Measurements from ENCODE around the gene CYP1A2.

Gene CYP1A2

GRCh38 chr15:74780523-74781430 is 32.1 kb downstream of the CYP1A2 start:
- CTCF ChIA-PET, result interaction anchor here (0.6 to 31.5 kb wide), 7 partner anchors 9 to 409 kb away, joined by 3 to 1027 read pairs (median 3); no protein-coding TSS in a partner anchor
- Histone ChIP-seq H3K4me3 (ENCODE audit: control insufficient read depth in 1 of 7, extremely low read depth in 1 of 7, insufficient read depth in 4 of 7, low read depth in 2 of 7, low read length in 6 of 7) (peak overlapping the region; percentile 28 to 97 (median 81)), H3K4me1 (ENCODE audit: control extremely low read depth in 1 of 4, control insufficient read depth in 4 of 4, insufficient read depth in 4 of 4, low read length in 3 of 4) (peaks cover 37 to 91% (median 90%) of the 10 kb centered on the region in 4 experiments), H3K36me3 (ENCODE audit: control insufficient read depth in 4 of 4, insufficient read depth in 4 of 4, low read length in 3 of 4) (peaks cover 0 to 20% (median 0%) of the 10 kb centered on the region in 4 experiments), H3K9me3 (ENCODE audit: control extremely low read depth in 1 of 5, control insufficient read depth in 4 of 5, insufficient read depth in 2 of 5, low read depth in 1 of 5, low read length in 4 of 5) (no peaks in the 10 kb centered on the region), H3K27ac (ENCODE audit: insufficient read depth in 1 of 2, low read depth in 1 of 2, low read length in 2 of 2, poor library complexity in 1 of 2, severe bottlenecking in 2 of 2) (peak overlapping the region; percentile 46 to 65), H3K27me3 (replicated peaks in 2 of 5; ENCODE audit: control insufficient read depth in 4 of 5, insufficient read depth in 5 of 5, low read length in 4 of 5) (no peaks in the 10 kb centered on the region)
- WGBS (ENCODE audit: insufficient coverage), result 37% methylated on average over 15 of the region's 16 CpGs
- peak in 2 of 3 donors; percentile 74 to 78 for DNase-seq
- POLR2A ChIA-PET, result interaction anchor here (1.0 to 4.2 kb wide), 3 partner anchors 11 to 19 kb away, joined by 3 to 31 read pairs (median 3); no protein-coding TSS in a partner anchor

GRCh38 chr15:74781431-74782258 is 33.0 kb downstream of the CYP1A2 start, which contains the start of gene CSK:
Gene CSK, plus strand, starts transcription at chr15:74782080. Its CDS starts 16,218 bp downstream, at chr15:74798298.
- Histone ChIP-seq H3K27me3 (replicated peaks in 2 of 5; ENCODE audit: control insufficient read depth in 4 of 5, insufficient read depth in 5 of 5, low read length in 4 of 5) (no peaks in the 10 kb centered on the region), H3K27ac (ENCODE audit: insufficient read depth in 1 of 2, low read depth in 1 of 2, low read length in 2 of 2, poor library complexity in 1 of 2, severe bottlenecking in 2 of 2) (peak within 1 kb of the TSS; percentile 75 to 89), H3K4me1 (ENCODE audit: control extremely low read depth in 1 of 4, control insufficient read depth in 4 of 4, insufficient read depth in 4 of 4, low read length in 3 of 4) (peaks cover 34 to 91% (median 91%) of the 10 kb centered on the region in 4 experiments), H3K36me3 (ENCODE audit: control insufficient read depth in 4 of 4, insufficient read depth in 4 of 4, low read length in 3 of 4) (peaks cover 0 to 26% (median 1%) of the 10 kb centered on the region in 4 experiments), H3K4me3 (ENCODE audit: control insufficient read depth in 1 of 7, extremely low read depth in 1 of 7, insufficient read depth in 4 of 7, low read depth in 2 of 7, low read length in 6 of 7) (peak within 1 kb of the TSS; percentile 59 to 97 (median 86)), H3K9me3 (ENCODE audit: control extremely low read depth in 1 of 5, control insufficient read depth in 4 of 5, insufficient read depth in 2 of 5, low read depth in 1 of 5, low read length in 4 of 5) (no peaks in the 10 kb centered on the region)
- whole genome bisulfite sequencing (ENCODE audit: insufficient coverage), result under 1% methylated on average over 68 of the region's 74 CpGs
- ChIA-PET CTCF (interaction anchor here (0.6 to 31.5 kb wide), 5 partner anchors 10 to 410 kb away, joined by 3 to 1027 read pairs (median 126); no protein-coding TSS in a partner anchor), POLR2A (interaction anchor here (0.8 to 4.2 kb wide), 4 partner anchors 10 to 19 kb away, joined by 3 to 31 read pairs (median 4); no protein-coding TSS in a partner anchor)
- peak; percentile 72 to 84 (median 81) for DNase-seq

- DNase-seq, result peak in 2 of 3 donors; percentile 70 to 77
- H3K27me3 ChIP-seq (replicated peaks in 2 of 5; ENCODE audit: control insufficient read depth in 4 of 5, insufficient read depth in 5 of 5, low read length in 4 of 5), result no peaks in the 10 kb centered on the region
- CTCF ChIA-PET, result interaction anchor here (1.3 to 31.5 kb wide), 4 partner anchors 11 to 150 kb away, joined by 3 to 1027 read pairs (median 430); no protein-coding TSS in a partner anchor
- POLR2A ChIA-PET, result interaction anchor here (0.8 to 4.2 kb wide), 5 partner anchors 9 to 88 kb away, joined by 3 to 31 read pairs (median 4); no protein-coding TSS in a partner anchor
- peak overlapping the region; percentile 59 to 97 (median 86) for H3K4me3 ChIP-seq (ENCODE audit: control insufficient read depth in 1 of 7, extremely low read depth in 1 of 7, insufficient read depth in 4 of 7, low read depth in 2 of 7, low read length in 6 of 7)
- H3K36me3 ChIP-seq (ENCODE audit: control insufficient read depth in 4 of 4, insufficient read depth in 4 of 4, low read length in 3 of 4), result peaks cover 0 to 28% (median 1%) of the 10 kb centered on the region in 4 experiments
- no peaks in the 10 kb centered on the region for H3K9me3 ChIP-seq (ENCODE audit: control extremely low read depth in 1 of 5, control insufficient read depth in 4 of 5, insufficient read depth in 2 of 5, low read depth in 1 of 5, low read length in 4 of 5)
- H3K4me1 ChIP-seq (ENCODE audit: control extremely low read depth in 1 of 4, control insufficient read depth in 4 of 4, insufficient read depth in 4 of 4, low read length in 3 of 4), result peaks cover 33 to 91% (median 91%) of the 10 kb centered on the region in 4 experiments
- WGBS (ENCODE audit: insufficient coverage), result 0% methylated on average over 36 of the region's 72 CpGs
- H3K27ac ChIP-seq (ENCODE audit: insufficient read depth in 1 of 2, low read depth in 1 of 2, low read length in 2 of 2, poor library complexity in 1 of 2, severe bottlenecking in 2 of 2), result peak overlapping the region; percentile 75 to 89
Observed at GRCh38 chr15:74782259-74783071, 33.8 kb downstream of the CYP1A2 start.

GRCh38 chr15:74783072-74783807 is 34.6 kb downstream of the CYP1A2 start:
- POLR2A ChIA-PET, result interaction anchor here (1.0 to 4.2 kb wide), 4 partner anchors 8 to 87 kb away, joined by 4 to 31 read pairs (median 8); no protein-coding TSS in a partner anchor
- Histone ChIP-seq H3K9me3 (ENCODE audit: control extremely low read depth in 1 of 5, control insufficient read depth in 4 of 5, insufficient read depth in 2 of 5, low read depth in 1 of 5, low read length in 4 of 5) (no peaks in the 10 kb centered on the region), H3K4me1 (ENCODE audit: control extremely low read depth in 1 of 4, control insufficient read depth in 4 of 4, insufficient read depth in 4 of 4, low read length in 3 of 4) (peaks cover 32 to 91% (median 91%) of the 10 kb centered on the region in 4 experiments), H3K27ac (ENCODE audit: insufficient read depth in 1 of 2, low read depth in 1 of 2, low read length in 2 of 2, poor library complexity in 1 of 2, severe bottlenecking in 2 of 2) (peak overlapping the region; percentile 75 to 89), H3K27me3 (replicated peaks in 2 of 5; ENCODE audit: control insufficient read depth in 4 of 5, insufficient read depth in 5 of 5, low read length in 4 of 5) (no peaks in the 10 kb centered on the region), H3K4me3 (ENCODE audit: control insufficient read depth in 1 of 7, extremely low read depth in 1 of 7, insufficient read depth in 4 of 7, low read depth in 2 of 7, low read length in 6 of 7) (peak overlapping the region; percentile 59 to 97 (median 86)), H3K36me3 (ENCODE audit: control insufficient read depth in 4 of 4, insufficient read depth in 4 of 4, low read length in 3 of 4) (peaks cover 0 to 28% (median 1%) of the 10 kb centered on the region in 4 experiments)
- CTCF ChIA-PET, result interaction anchor here (1.1 to 31.5 kb wide), 6 partner anchors 12 to 170 kb away, joined by 3 to 1027 read pairs (median 64); no protein-coding TSS in a partner anchor
- DNase-seq, result peak in 2 of 3 donors; percentile 67 to 73
- 0% methylated on average over 10 of the region's 13 CpGs for WGBS (ENCODE audit: insufficient coverage)

- H3K36me3 ChIP-seq (ENCODE audit: control insufficient read depth in 4 of 4, insufficient read depth in 4 of 4, low read length in 3 of 4), result peaks cover 0 to 28% (median 1%) of the 10 kb centered on the region in 4 experiments
- 15% methylated on average over 3 of the region's 3 CpGs for WGBS (ENCODE audit: insufficient coverage)
- CTCF ChIA-PET, result interaction anchor here (1.1 to 31.5 kb wide), 6 partner anchors 12 to 169 kb away, joined by 3 to 1027 read pairs (median 64); no protein-coding TSS in a partner anchor
Observed at GRCh38 chr15:74783808-74784175, 35.1 kb downstream of the CYP1A2 start.

More at GRCh38 chr15:74783808-74784175, 35.1 kb downstream of the CYP1A2 start:
- POLR2A ChIA-PET, result interaction anchor here (1.0 to 4.2 kb wide), 4 partner anchors 8 to 86 kb away, joined by 4 to 31 read pairs (median 8); no protein-coding TSS in a partner anchor
- H3K9me3 ChIP-seq (ENCODE audit: control extremely low read depth in 1 of 5, control insufficient read depth in 4 of 5, insufficient read depth in 2 of 5, low read depth in 1 of 5, low read length in 4 of 5), result no peaks in the 10 kb centered on the region
- H3K4me3 ChIP-seq (ENCODE audit: control insufficient read depth in 1 of 7, extremely low read depth in 1 of 7, insufficient read depth in 4 of 7, low read depth in 2 of 7, low read length in 6 of 7), result peak overlapping the region; percentile 59 to 97 (median 86)
- H3K27me3 ChIP-seq (replicated peaks in 2 of 5; ENCODE audit: control insufficient read depth in 4 of 5, insufficient read depth in 5 of 5, low read length in 4 of 5), result no peaks in the 10 kb centered on the region
- DNase-seq, result no peak
- peaks cover 31 to 91% (median 91%) of the 10 kb centered on the region in 4 experiments for H3K4me1 ChIP-seq (ENCODE audit: control extremely low read depth in 1 of 4, control insufficient read depth in 4 of 4, insufficient read depth in 4 of 4, low read length in 3 of 4)
- H3K27ac ChIP-seq (ENCODE audit: insufficient read depth in 1 of 2, low read depth in 1 of 2, low read length in 2 of 2, poor library complexity in 1 of 2, severe bottlenecking in 2 of 2), result peak overlapping the region; percentile 75 to 89

Data from common myeloid progenitor, CD34-positive (primary cell).